H1 (cell line): ENCODE data around the gene MKI67.

Experiments
- POLR2A ChIP-seq, 2 experiments: IDR thresholded peaks; 1 replicate in 1 of 2; 2 replicates in 1 of 2; pipeline ENCODE4 v1.6.1; 2011; ENCODE audit warnings: low read depth in 2 of 2, low read length in 2 of 2, mild to moderate bottlenecking in 2 of 2; ENCODE audit errors: control extremely low read depth in 1 of 2
- POLR2AphosphoS5 ChIP-seq: IDR thresholded peaks from 2 replicates; pipeline ENCODE4 v1.6.1; 2011; ENCODE audit warnings: low read depth, low read length
- RAD21 ChIP-seq, 2 experiments: IDR thresholded peaks in 1 of 2; conservative IDR thresholded peaks in 1 of 2; 2 replicates each; pipeline ENCODE4 v1.6.1; 2011; ENCODE audit warnings: low read depth in 2 of 2, low read length in 2 of 2, improper control_type of control experiment in 1 of 2, inconsistent platforms in 1 of 2, mild to moderate bottlenecking in 1 of 2, moderate library complexity in 1 of 2
- SRF ChIP-seq: IDR thresholded peaks from 2 replicates; pipeline ENCODE4 v1.6.1; 2011; ENCODE audit warnings: mild to moderate bottlenecking, low read depth, low read length, moderate library complexity
- TCF12 ChIP-seq: IDR thresholded peaks from 2 replicates; pipeline ENCODE4 v1.6.1; 2011; ENCODE audit warnings: low read depth, mild to moderate bottlenecking, low read length
- TF ChIP-seq, protein P1 (sequence below), 3 experiments: IDR thresholded peaks; 1 replicate in 2 of 3; 2 replicates in 1 of 3; pipeline versions ENCODE4 v1.5.1 to v1.6.1; 2011; ENCODE audit warnings: low read length in 3 of 3, mild to moderate bottlenecking in 3 of 3, inconsistent platforms in 2 of 3, low read depth in 1 of 3, moderate library complexity in 1 of 3; ENCODE audit not compliant: insufficient read depth in 1 of 3; ENCODE audit errors: control extremely low read depth in 1 of 3

DNA sequence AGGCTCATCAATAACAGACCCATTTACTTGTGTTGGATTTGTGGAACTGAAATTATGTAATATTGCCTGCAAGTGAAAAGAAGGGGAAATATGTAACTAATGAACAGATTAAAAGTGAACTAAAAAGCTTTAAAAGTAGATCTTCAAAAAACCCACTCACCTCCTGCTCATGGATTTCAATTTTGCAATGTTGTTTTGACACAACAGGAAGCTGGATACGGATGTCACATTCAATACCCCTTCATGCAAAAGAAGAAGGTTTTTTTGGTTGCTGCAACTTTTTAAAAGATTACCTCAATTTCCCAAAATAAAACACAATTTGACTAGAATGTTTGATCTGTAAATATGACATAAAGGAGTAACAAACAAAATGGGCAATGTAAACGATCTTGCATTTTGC, 3.3 kb downstream of the MKI67 start:
- TF ChIP-seq, protein P1, sequence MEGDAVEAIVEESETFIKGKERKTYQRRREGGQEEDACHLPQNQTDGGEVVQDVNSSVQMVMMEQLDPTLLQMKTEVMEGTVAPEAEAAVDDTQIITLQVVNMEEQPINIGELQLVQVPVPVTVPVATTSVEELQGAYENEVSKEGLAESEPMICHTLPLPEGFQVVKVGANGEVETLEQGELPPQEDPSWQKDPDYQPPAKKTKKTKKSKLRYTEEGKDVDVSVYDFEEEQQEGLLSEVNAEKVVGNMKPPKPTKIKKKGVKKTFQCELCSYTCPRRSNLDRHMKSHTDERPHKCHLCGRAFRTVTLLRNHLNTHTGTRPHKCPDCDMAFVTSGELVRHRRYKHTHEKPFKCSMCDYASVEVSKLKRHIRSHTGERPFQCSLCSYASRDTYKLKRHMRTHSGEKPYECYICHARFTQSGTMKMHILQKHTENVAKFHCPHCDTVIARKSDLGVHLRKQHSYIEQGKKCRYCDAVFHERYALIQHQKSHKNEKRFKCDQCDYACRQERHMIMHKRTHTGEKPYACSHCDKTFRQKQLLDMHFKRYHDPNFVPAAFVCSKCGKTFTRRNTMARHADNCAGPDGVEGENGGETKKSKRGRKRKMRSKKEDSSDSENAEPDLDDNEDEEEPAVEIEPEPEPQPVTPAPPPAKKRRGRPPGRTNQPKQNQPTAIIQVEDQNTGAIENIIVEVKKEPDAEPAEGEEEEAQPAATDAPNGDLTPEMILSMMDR (IDR thresholded peaks at IDR 0.05; ENCODE audit: control extremely low read depth in 1 of 3, insufficient read depth in 1 of 3, low read depth in 1 of 3, low read length in 3 of 3), result no peak
- TF ChIP-seq TCF12 (no peak), POLR2A (IDR thresholded peaks at IDR 0.05; ENCODE audit: control extremely low read depth in 1 of 2, low read depth in 2 of 2, low read length in 2 of 2) (no peak), POLR2AphosphoS5 (no peak), SRF (no peak), RAD21 (IDR thresholded peaks at IDR 0.05 in 1 of 2, conservative IDR thresholded peaks at IDR 0.05 in 1 of 2; ENCODE audit: low read depth in 2 of 2, low read length in 2 of 2) (no peak)
